Tibial nerve (tissue), 3 donors: ENCODE results near the gene KIF6.

Experiments
- CTCF ChIP-seq, 5 experiments: fragments of 200-600 bp in 3 of 5; fragments of 450-650 bp in 2 of 5; sonication (generic) in 3 of 5; IDR thresholded peaks; one replicate each; pipeline ENCODE4 v1.5.1; 2016 to 2019; ENCODE audit warnings: antibody characterized with exemption in 5 of 5, mild to moderate bottlenecking in 3 of 5, moderate library complexity in 2 of 5
- POLR2A ChIP-seq, 2 donors: fragments of 450-650 bp; IDR thresholded peaks; one replicate each; pipeline ENCODE4 v1.6.1; 2017; ENCODE audit warnings: antibody characterized with exemption in 2 of 2, mild to moderate bottlenecking in 2 of 2, moderate library complexity in 2 of 2

- TF ChIP-seq CTCF (IDR thresholded peaks at IDR 0.05) (no peak), POLR2A (IDR thresholded peaks at IDR 0.05) (no peak)
Observed at GRCh38 chr6:39445667-39446066, 279.5 kb downstream of the KIF6 start.
